A549 treated with dexamethasone at 1 μM for 4 hours (cell line): Measurements from ENCODE around the gene UQCC2. TPM values are rescaled to one million over a fixed set of nuclear protein-coding genes. Genes with fewer than 3 reads are reported as not detected.

Source experiments
- total RNA-seq: library from RNA; stranded (reverse); fragments of 200-300 nt; extraction: Qiagen RNA extraction; gene quantifications from 5 replicates; pipeline ENCODE4 v1.2.3, GENCODE V29; 2022

UQCC2 gene
- 74.7 to 90.0 TPM (median 80.0 TPM) in 5 replicates for total RNA-seq

DNA sequence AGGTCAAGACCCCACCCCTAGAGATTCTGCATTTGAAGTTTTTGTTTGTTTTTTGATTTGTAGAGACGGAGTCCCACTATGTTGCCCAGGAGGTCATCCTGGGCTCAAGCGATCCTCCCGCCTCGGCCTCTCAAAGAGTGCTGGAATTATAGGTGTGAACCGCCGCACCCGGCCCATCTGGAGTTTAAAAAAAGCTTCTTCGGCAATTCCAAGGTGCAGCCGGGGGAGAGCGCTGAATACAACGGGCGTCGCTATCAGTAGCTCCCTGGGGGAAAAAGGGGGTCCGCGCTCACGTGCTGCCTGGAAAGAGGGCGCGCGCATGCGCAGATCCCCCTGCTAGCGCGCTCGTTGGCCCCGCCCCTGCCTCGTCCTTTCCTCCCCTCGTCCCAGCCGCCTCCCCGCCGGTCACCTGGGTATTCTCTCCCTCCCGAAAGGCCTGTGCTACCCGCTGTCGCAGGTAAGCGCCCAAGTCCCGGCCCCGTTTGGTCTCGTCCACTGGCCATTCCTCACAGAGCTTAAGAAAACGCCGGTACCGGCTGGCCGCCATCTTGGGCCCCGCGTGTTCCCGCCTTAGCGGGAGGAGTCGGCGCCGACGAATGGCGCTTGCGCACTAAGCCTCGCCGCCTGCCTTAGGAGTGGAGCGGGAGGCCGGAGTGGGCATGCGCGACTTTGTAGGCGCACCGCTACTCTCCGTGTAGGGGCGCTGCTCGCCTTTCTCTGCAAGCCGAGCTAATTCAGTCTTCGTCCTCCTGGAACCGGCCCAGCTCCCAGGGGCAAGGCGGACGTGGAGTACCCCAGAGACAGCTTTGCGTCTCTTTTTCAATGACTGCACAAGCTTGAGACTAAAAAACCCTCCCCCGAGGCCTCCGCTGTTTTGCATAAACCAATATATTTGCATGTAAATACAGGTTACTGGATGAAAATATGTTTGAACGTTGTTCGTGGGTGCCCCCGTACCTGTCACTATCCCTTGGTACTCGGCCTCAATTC is at the start of gene UQCC2:
Gene UQCC2 (minus strand): TSS at position 561 of the 990 bp plus-strand sequence. CDS start 14 bp downstream, at position 547.

DNA sequence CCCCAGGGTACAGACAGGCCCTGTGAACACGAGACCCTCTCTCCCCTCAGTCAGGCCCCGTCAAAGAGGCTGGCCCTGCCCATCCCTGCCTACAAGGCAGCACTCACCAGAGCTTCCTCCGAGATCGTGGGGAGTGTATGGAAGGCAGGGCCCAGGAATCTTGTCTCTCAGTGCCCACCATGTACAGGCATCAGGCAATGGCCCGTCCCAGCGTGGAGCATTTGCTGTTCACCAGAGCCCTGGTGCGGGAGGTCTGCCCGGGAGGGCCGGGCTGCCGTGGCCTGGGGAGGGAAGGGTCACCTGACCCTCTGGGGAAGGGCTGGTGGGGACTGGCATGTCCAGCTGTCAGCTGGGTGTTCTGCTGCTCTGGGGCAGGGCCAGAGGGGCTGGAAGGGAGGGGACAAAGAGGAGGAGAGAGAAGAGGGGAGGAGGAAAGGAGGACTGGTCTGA is 35.2 kb upstream of the UQCC2 start, which contains the start of gene IP6K3:
Gene IP6K3 (minus strand): TSS at position 255 of the 450 bp plus-strand sequence. CDS start 11,429 bp downstream, outside the sequence.

Other genes with a start within 250 kb of the UQCC2 start
- 39.6 to 42.9 TPM (median 41.0 TPM) in 5 replicates for gene BAK1, start 131.4 kb downstream of the UQCC2 start, total RNA-seq
- 28.4 to 59.0 TPM (median 51.0 TPM) in 5 replicates for gene ITPR3, start 90.4 kb downstream of the UQCC2 start, total RNA-seq
- gene IP6K3, start 35.2 kb upstream of the UQCC2 start, total RNA-seq: 1.7 to 2.4 TPM (median 2.0 TPM) in 5 replicates
- 34.6 to 42.8 TPM (median 41.0 TPM) in 5 replicates for gene LEMD2, start 77.4 kb upstream of the UQCC2 start, total RNA-seq
- gene MLN, start 92.3 kb upstream of the UQCC2 start, total RNA-seq: not detected in 5 replicates